Astrocyte of the cerebellum (primary cell): ENCODE data around the gene HECTD4.

ENCODE experiments used
- DNase-seq: peaks from one replicate; pipeline ENCODE4 v3.0.0-alpha.2; 2011; ENCODE audit warnings: low read depth
- H3K4me3 ChIP-seq: 2 replicates; pipeline ENCODE4 v1.5.1; 2011; ENCODE audit warnings: mild to moderate bottlenecking, low read depth, low read length, moderate library complexity
- in situ Hi-C: cut with HindIII; loops from 2 replicates; pipeline ENCODE4 v1.10.0; 2017; ENCODE audit warnings: low sequenced_read_pairs
- TF ChIP-seq, protein P1 (sequence below): IDR thresholded peaks from 2 replicates; pipeline ENCODE4 v1.5.1; 2012; ENCODE audit warnings: low read length, low read depth, moderate library complexity, mild to moderate bottlenecking; ENCODE audit errors: missing control alignments

HECTD4 gene

DNA sequence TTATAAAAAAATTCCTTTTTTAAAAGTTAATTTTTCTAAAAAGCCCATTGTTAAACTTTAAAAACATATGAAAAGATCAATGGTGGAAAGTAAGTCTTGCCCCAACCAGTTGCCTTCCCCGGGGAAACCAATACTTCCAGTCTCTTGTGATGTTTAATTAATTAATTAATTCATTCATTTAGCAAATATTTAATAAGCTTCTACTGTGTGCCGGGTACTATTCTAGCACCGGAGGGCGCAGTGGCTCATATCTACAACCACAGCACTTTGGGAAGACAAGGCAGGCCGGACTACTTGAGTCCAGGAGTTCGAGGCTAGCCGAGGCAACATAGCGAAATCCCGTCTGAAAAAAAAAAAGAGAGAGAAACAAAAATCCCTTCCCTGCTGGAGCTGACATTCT is 87.4 kb downstream of the HECTD4 start:
- in situ Hi-C loops = no loop called here
- DNase-seq = no peak
- TF ChIP-seq, protein P1, sequence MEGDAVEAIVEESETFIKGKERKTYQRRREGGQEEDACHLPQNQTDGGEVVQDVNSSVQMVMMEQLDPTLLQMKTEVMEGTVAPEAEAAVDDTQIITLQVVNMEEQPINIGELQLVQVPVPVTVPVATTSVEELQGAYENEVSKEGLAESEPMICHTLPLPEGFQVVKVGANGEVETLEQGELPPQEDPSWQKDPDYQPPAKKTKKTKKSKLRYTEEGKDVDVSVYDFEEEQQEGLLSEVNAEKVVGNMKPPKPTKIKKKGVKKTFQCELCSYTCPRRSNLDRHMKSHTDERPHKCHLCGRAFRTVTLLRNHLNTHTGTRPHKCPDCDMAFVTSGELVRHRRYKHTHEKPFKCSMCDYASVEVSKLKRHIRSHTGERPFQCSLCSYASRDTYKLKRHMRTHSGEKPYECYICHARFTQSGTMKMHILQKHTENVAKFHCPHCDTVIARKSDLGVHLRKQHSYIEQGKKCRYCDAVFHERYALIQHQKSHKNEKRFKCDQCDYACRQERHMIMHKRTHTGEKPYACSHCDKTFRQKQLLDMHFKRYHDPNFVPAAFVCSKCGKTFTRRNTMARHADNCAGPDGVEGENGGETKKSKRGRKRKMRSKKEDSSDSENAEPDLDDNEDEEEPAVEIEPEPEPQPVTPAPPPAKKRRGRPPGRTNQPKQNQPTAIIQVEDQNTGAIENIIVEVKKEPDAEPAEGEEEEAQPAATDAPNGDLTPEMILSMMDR = no peak
- H3K4me3 ChIP-seq = no peak overlapping the region

DNA sequence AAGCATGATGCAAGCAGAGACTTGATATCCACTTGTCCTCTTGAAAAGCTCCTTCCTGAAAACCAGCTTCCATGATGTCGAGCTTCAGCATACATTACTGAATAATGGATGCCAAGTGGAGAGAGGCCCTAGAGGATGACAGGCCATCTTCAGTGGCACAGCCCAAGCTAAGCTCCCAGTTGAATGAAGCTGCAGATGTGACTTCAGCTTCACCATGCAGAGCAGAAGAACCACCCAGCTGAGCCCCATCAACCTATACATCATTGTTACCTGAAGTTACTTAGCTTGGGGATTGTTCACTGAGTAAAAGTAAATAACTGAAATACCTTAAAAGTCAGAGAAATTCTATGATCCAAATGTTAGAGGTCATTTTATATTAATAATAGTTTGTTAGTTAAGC is 93.6 kb downstream of the HECTD4 start:
- DNase-seq = no peak
- TF ChIP-seq, protein P1 = no peak
- in situ Hi-C loops = no loop called here
- no peak overlapping the region for H3K4me3 ChIP-seq

DNA sequence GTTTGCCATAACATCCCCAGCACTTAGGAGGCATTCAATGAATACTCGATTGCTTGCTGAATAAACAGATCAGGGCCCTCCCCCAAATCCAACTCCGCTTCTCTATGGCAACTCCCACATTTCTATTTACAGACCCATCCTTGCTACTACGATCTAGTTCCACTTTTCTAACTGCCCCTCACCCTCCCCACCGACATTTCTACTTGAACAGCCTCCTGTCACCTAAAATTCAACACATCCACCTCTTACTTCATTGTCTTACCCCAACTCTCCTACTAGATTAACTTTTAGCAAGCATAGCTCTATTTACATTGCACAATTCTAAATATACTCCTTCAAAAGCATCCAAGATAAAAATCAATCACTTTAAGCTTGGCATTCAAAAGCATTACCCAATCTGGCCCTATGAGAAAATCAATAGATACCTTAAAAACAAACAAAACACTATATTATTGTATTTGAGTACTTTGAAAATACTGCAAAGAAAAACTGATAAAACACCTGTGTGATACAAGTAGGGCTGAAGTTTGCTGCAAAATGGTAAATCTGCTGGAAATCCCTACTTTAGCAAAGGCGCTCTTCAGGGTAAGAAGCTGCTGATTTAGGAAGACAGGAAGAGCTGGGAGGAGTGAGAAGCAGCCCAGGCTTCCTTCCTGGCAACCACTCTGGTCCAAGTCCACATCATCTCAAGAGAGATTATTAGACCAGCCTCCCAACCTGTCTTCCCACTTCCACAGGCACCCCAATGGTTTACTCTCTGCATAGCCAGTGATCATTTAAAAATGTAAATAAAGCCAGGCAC is 96.4 kb downstream of the HECTD4 start:
- in situ Hi-C loops = no loop called here
- no peak for DNase-seq
- H3K4me3 ChIP-seq = no peak overlapping the region
- TF ChIP-seq, protein P1 = no peak

DNA sequence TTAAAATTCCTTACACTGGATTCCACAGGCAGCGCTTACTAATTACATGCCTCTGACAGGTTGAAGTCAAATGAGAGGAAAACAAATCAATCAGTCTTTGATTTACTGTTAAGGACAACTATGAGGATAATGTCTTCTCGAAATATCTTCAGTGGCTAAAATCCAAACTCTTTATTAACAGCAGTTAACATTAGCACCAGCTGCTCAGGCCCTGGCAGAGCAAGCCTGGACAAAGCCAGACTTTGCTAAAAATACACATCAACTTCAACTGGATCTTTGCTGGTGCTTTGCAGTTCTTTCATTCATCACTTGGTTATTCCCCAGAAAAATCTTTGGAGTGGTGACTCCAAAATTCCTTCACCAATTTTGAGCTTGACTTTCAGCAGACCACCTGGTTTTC is 98.7 kb downstream of the HECTD4 start:
- no peak for DNase-seq
- in situ Hi-C loops = no loop called here
- H3K4me3 ChIP-seq = no peak overlapping the region
- TF ChIP-seq, protein P1 = no peak

DNA sequence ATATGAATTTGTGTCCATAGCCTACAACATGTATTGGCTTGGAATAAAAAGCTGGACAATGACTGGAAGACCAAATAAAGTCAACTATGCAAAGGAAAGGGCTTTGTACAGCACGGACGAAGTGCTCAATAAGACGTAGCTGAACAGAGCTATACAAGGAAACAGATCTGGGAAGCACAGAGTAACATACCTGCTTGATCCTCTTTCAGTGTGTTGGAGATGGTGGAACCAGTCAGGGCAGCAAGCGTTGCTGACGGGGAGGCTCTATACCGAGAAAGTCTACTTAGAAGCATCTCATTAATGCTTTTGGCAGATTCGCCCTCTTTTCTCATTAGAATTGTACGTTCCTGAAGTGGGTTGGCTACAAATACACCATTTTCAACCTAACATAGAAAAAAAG is 99.3 kb downstream of the HECTD4 start:
- in situ Hi-C loops = no loop called here
- H3K4me3 ChIP-seq = no peak overlapping the region
- no peak for DNase-seq

DNA sequence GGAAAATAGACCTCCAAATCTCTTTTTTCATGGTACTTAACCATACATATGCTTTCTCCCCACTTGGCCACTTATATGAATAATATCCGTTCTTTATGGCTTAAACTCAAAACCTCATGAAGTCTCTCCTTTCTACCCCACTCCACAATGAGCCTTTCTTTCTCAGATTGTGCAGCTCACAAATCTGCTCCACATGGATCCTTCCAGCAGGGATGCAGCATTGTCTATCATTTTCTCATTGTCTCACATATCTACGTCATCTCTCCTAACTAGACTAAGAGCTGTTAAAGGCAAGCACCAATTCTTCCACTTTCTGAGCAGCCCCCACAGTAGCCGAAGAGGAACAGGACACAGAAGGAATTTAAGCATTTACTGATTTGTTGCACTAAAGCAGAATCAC is 106.4 kb downstream of the HECTD4 start:
- in situ Hi-C loops = loop anchor here (10.0 kb wide), 1 partner anchor 119 kb away; no protein-coding TSS in a partner anchor
- TF ChIP-seq, protein P1 = no peak
- DNase-seq = no peak

More for the DNA sequence above, 99.3 kb downstream of the HECTD4 start:
- TF ChIP-seq, protein P1 = no peak

More for the DNA sequence above, 106.4 kb downstream of the HECTD4 start:
- no peak overlapping the region for H3K4me3 ChIP-seq
